GM23248 (cell line): ENCODE data around the gene ARCN1. TPM values are rescaled to one million over a fixed set of nuclear protein-coding genes. Genes with fewer than 3 reads are reported as not detected.

Source experiments
- DNase-seq: peaks from one replicate; pipeline ENCODE4 v3.0.0-alpha.2; 2015
- H2AFZ ChIP-seq: fragments of 200-600 bp; sonication (generic); 2 replicates; pipeline ENCODE4 v1.6.1; 2016; ENCODE audit warnings: antibody characterized with exemption
- H3F3A ChIP-seq: fragments of 200-600 bp; sonication (generic); 2 replicates; pipeline ENCODE4 v1.6.1; 2016; ENCODE audit warnings: mild to moderate bottlenecking, antibody characterized with exemption, mixed run types; ENCODE audit not compliant: insufficient read depth
- H3K27ac ChIP-seq: fragments of 200-600 bp; sonication (generic); 2 replicates; pipeline ENCODE4 v1.5.1; 2016; ENCODE audit warnings: mild to moderate bottlenecking
- H3K27me3 ChIP-seq: fragments of 200-600 bp; sonication (generic); replicated peaks from 2 replicates; pipeline ENCODE4 v1.6.1; 2016; ENCODE audit warnings: mild to moderate bottlenecking; ENCODE audit not compliant: insufficient read depth
- H3K36me3 ChIP-seq: fragments of 200-600 bp; sonication (generic); 2 replicates; pipeline ENCODE4 v1.6.1; 2016; ENCODE audit warnings: low read depth, mild to moderate bottlenecking
- H3K4me1 ChIP-seq: fragments of 200-600 bp; sonication (generic); 2 replicates; pipeline ENCODE4 v1.6.1; 2016; ENCODE audit warnings: mild to moderate bottlenecking; ENCODE audit not compliant: insufficient read depth
- H3K4me2 ChIP-seq: fragments of 200-600 bp; sonication (generic); one replicate; pipeline ENCODE4 v1.6.1; 2016; ENCODE audit warnings: mild to moderate bottlenecking; ENCODE audit not compliant: unreplicated experiment
- H3K4me3 ChIP-seq: fragments of 200-600 bp; sonication (generic); 2 replicates; pipeline ENCODE4 v1.5.1; 2016; ENCODE audit warnings: mild to moderate bottlenecking
- H3K79me2 ChIP-seq: fragments of 200-600 bp; sonication (generic); 2 replicates; pipeline ENCODE4 v1.6.1; 2016; ENCODE audit warnings: mild to moderate bottlenecking; ENCODE audit not compliant: insufficient read depth
- H3K9ac ChIP-seq: fragments of 200-600 bp; sonication (generic); 2 replicates; pipeline ENCODE4 v1.6.1; 2016; ENCODE audit warnings: mild to moderate bottlenecking
- H3K9me2 ChIP-seq: fragments of 200-600 bp; sonication (generic); 2 replicates; pipeline ENCODE4 v1.6.1; 2016; ENCODE audit warnings: mixed run types, mild to moderate bottlenecking, moderate library complexity; ENCODE audit not compliant: insufficient read depth
- H3K9me3 ChIP-seq: fragments of 200-600 bp; sonication (generic); one replicate; pipeline ENCODE4 v1.6.1; 2017; ENCODE audit warnings: low read depth
- H4K20me1 ChIP-seq: fragments of 200-600 bp; sonication (generic); 2 replicates; pipeline ENCODE4 v1.6.0; 2016; ENCODE audit not compliant: insufficient read depth
- EZH2 ChIP-seq: fragments of 200-600 bp; sonication (generic); IDR thresholded peaks from 2 replicates; pipeline ENCODE4 v1.6.1; 2018; ENCODE audit warnings: antibody characterized with exemption, mild to moderate bottlenecking; ENCODE audit not compliant: insufficient read depth, poor library complexity, severe bottlenecking
- EZH2phosphoT487 ChIP-seq: fragments of 200-600 bp; sonication (generic); IDR thresholded peaks from 2 replicates; pipeline ENCODE4 v1.6.1; 2018; ENCODE audit warnings: antibody characterized with exemption, moderate library complexity, mild to moderate bottlenecking, low read depth; ENCODE audit not compliant: insufficient read depth
- WGBS, 2 experiments: methylation state at CpG; one replicate each; pipeline ENCODE4 v1.1.6; 2015 to 2017; ENCODE audit warnings: low lambda C conversion rate in 2 of 2, low coverage in 1 of 2; ENCODE audit errors: missing lambda C conversion rate in 2 of 2; 5-methylcytosine and 5-hydroxymethylcytosine counted together
- in situ Hi-C: fragments of 300-500 bp; cut with MboI; formaldehyde crosslinking; loops from 2 replicates; pipeline ENCODE4 v1.15.0; 2020
- polyA plus RNA-seq: library from polyadenylated mRNA; unstranded; fragments of >200 nt; fragmentation: Nextera tagmentation; extraction: Ambion mirVana; gene quantifications from 2 replicates; pipeline ENCODE4 v1.2.1, GENCODE V29; 2016
- total RNA-seq: library from RNA; depleted of rRNA; stranded (reverse); fragments of >200 nt; shearing (Covaris generic); gene quantifications from 2 replicates; pipeline ENCODE4 v1.2.3, GENCODE V29; 2014; rRNA removed

ARCN1 gene
- total RNA-seq (187 and 191 TPM in 2 replicates), polyA plus RNA-seq (188 and 190 TPM in 2 replicates)

GRCh38 chr11:118572061-118572980 is at the start of gene ARCN1:
ARCN1 (plus strand) TSS chr11:118572409; CDS start chr11:118572548, 139 bp downstream.
- H3K4me1 ChIP-seq, result peaks cover 37% of the 10 kb centered on the region
- peaks cover 67% of the 10 kb centered on the region for H3K79me2 ChIP-seq
- H3K36me3 ChIP-seq, result no peaks in the 10 kb centered on the region
- H2AFZ ChIP-seq, result peak within 1 kb of the TSS; percentile 88
- H3K27ac ChIP-seq, result peak within 1 kb of the TSS; percentile 100
- no peaks in the 10 kb centered on the region for H3K9me2 ChIP-seq
- no peaks in the 10 kb centered on the region for H3K27me3 ChIP-seq
- in situ Hi-C loops, result no loop called here
- peaks cover 32% of the 10 kb centered on the region for H3F3A ChIP-seq
- peak within 1 kb of the TSS; percentile 95 for H3K4me3 ChIP-seq
- H4K20me1 ChIP-seq, result peaks cover 30% of the 10 kb centered on the region; the same call in 1 of the 2 replicates
- peak within 1 kb of the TSS; percentile 100 for H3K9ac ChIP-seq
- 1 to 2% methylated on average over 46 to 54 of the region's 55 CpGs for WGBS, 2 experiments
- peak; percentile 91 for DNase-seq
- no peaks in the 10 kb centered on the region for H3K9me3 ChIP-seq
- peak within 1 kb of the TSS; percentile 92 for H3K4me2 ChIP-seq
- TF ChIP-seq EZH2 (no peak), EZH2phosphoT487 (no peak)

- no peaks in the 10 kb centered on the region for H3K9me2 ChIP-seq
- no peaks in the 10 kb centered on the region for H3K4me1 ChIP-seq
- H3K27me3 ChIP-seq, result no peaks in the 10 kb centered on the region
- H3K27ac ChIP-seq, result no peak overlapping the region
- H3F3A ChIP-seq, result peaks cover 13% of the 10 kb centered on the region; the same call in 1 of the 2 replicates
- TF ChIP-seq EZH2phosphoT487, result no peak
- TF ChIP-seq EZH2, result no peak
- in situ Hi-C loops, result no loop called here
- WGBS, 2 experiments, result 43 to 45% methylated on average over 6 of the region's 6 CpGs
- no peaks in the 10 kb centered on the region for H4K20me1 ChIP-seq
- no peaks in the 10 kb centered on the region for H3K9me3 ChIP-seq
- no peak overlapping the region for H3K9ac ChIP-seq
- H3K79me2 ChIP-seq, result no peaks in the 10 kb centered on the region
- no peak overlapping the region for H2AFZ ChIP-seq
- DNase-seq, result peak; percentile 58
- no peak overlapping the region for H3K4me3 ChIP-seq
- peaks cover 39% of the 10 kb centered on the region for H3K36me3 ChIP-seq
- H3K4me2 ChIP-seq, result no peak overlapping the region
Observed at GRCh38 chr11:118522571-118523072, 49.6 kb upstream of the ARCN1 start.

GRCh38 chr11:118524356-118524755 is 47.9 kb upstream of the ARCN1 start:
- Histone ChIP-seq H3K4me1 (no peaks in the 10 kb centered on the region), H3F3A (peaks cover 13% of the 10 kb centered on the region; the same call in 1 of the 2 replicates), H3K9me3 (no peaks in the 10 kb centered on the region), H3K9me2 (no peaks in the 10 kb centered on the region), H4K20me1 (no peaks in the 10 kb centered on the region), H3K79me2 (no peaks in the 10 kb centered on the region), H3K9ac (no peak overlapping the region), H3K36me3 (peaks cover 29% of the 10 kb centered on the region), H2AFZ (no peak overlapping the region), H3K4me3 (no peak overlapping the region), H3K27me3 (no peaks in the 10 kb centered on the region), H3K27ac (no peak overlapping the region), H3K4me2 (no peak overlapping the region)
- no peak for DNase-seq
- TF ChIP-seq EZH2phosphoT487, result no peak
- TF ChIP-seq EZH2, result no peak
- in situ Hi-C loops, result no loop called here

- H3K9me3 ChIP-seq, result no peaks in the 10 kb centered on the region
- H2AFZ ChIP-seq, result no peak overlapping the region
- H3K4me3 ChIP-seq, result no peak overlapping the region
- H3K9me2 ChIP-seq, result no peaks in the 10 kb centered on the region
- no peak overlapping the region for H3K9ac ChIP-seq
- H3F3A ChIP-seq, result peaks cover 13% of the 10 kb centered on the region; the same call in 1 of the 2 replicates
- in situ Hi-C loops, result no loop called here
- H3K79me2 ChIP-seq, result no peaks in the 10 kb centered on the region
- H3K36me3 ChIP-seq, result peaks cover 24% of the 10 kb centered on the region
- H3K4me2 ChIP-seq, result no peak overlapping the region
- H3K27me3 ChIP-seq, result no peaks in the 10 kb centered on the region
- TF ChIP-seq EZH2, result no peak
- no peak for DNase-seq
- H3K27ac ChIP-seq, result no peak overlapping the region
- H3K4me1 ChIP-seq, result no peaks in the 10 kb centered on the region
- H4K20me1 ChIP-seq, result no peaks in the 10 kb centered on the region
- 90 to 92% methylated on average over 6 of the region's 6 CpGs for WGBS, 2 experiments
Observed at GRCh38 chr11:118524757-118525470, 47.3 kb upstream of the ARCN1 start.
